GM19468 (cell line): ENCODE data around the gene KCTD6.
"Not testable (repeated sequence)": the region's sequence is repeated elsewhere in the genome, so short reads cannot be mapped to it uniquely, and the experiment has no call there.

Experiments
- ATAC-seq: cut with Tn5 transposase; IDR thresholded peaks from one replicate; pipeline ENCODE4 v1.9.1; 2021; ENCODE audit warnings: mild to moderate bottlenecking, moderate library complexity, moderate number of reproducible peaks; ENCODE audit not compliant: unreplicated experiment; ENCODE audit errors: extremely low read depth

The KCTD6 gene

DNA sequence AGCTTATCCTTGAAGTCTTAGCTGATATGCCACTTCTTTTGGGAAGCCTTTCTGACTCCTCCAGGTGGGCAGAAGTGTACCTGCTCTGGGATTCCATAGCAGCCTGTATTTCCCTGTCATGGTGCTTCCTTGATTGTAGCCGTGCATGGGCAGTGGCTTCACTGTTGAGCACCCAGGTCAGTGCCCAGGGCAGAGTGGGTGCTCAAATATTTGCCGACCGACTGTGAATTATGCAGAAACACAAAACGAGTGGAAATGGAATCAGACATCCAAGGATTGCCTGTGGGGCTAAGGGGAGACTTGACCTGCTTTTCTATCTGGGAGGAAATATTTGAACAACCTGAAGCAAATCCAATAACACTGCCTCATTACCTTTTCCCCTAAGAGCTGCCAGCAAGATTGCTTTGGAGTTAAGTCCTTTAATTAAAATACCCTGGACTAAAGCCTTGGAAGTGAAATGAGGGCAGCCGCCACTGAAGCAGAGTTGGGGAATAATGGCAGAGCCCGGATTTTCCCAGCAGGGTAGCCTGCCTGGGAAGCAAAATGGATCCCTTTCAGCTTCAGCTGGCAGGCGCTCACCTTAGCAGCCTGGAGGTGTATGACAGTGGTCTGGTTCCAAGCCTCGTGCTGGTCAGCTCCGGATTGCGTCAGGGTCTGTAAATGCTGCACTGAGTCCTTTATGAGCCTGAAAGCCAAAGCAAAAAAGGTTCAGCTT, 30.2 kb downstream of the KCTD6 start:
- ATAC-seq: no peak

- ATAC-seq: no peak
Observed at GRCh38 chr3:58522759-58523425, 31.0 kb downstream of the KCTD6 start.

DNA sequence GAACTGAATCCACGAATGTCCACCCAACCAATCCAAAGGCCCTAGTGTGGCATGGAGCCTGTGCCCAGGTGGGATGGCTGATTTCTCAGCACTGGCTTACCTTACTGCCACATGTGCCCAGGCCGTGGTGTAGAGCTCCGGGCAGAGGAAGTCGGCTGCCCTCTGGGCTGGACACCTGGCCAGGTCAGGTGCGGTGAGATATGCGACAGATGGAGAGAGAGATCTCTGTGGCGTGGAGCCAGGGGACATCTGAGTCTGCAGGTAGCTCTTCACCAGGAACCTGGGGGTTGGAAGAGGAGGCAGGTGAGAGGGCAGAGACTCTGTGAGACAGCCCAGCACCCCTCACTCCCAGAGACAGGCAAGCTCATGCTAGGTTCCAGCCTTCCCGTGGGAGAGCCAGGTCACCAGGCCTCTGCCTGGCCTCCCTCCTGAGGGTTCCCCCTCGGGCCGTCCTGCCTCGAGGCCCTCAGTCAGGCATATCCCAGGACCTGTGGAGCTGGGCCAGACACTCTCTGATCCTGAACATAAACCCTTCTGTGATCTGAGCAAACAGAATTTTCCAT, 32.5 kb downstream of the KCTD6 start:
- no peak for ATAC-seq

- ATAC-seq: no peak
Observed at GRCh38 chr3:58526515-58526957, 34.6 kb downstream of the KCTD6 start.

GRCh38 chr3:58527440-58527839, 35.5 kb downstream of the KCTD6 start:
- ATAC-seq: not testable (repeated sequence)

DNA sequence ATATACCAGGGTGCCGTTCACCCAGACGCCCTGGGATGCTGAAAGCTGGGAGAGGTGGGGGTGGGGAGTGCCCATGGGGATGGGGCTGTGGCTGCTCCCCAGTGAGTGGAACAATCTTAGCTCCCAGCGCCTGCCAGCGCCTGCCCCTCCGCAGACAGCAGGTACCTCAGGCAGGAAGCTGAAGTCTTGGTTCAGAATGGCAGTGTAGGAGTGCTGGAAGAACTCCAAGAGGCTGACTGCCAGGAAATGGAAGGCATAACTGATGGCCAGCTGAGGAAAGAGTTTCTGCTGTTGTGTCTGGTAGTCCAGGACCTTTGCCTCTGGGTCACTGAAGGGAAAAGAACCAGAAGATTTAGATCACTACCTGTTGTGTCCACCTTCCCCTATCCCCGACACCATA, 36.7 kb downstream of the KCTD6 start:
- no peak for ATAC-seq

- ATAC-seq: no peak
Observed at GRCh38 chr3:58529516-58530353, 37.8 kb downstream of the KCTD6 start.

- ATAC-seq: no peak
Observed at GRCh38 chr3:58530354-58530865, 38.5 kb downstream of the KCTD6 start.

DNA sequence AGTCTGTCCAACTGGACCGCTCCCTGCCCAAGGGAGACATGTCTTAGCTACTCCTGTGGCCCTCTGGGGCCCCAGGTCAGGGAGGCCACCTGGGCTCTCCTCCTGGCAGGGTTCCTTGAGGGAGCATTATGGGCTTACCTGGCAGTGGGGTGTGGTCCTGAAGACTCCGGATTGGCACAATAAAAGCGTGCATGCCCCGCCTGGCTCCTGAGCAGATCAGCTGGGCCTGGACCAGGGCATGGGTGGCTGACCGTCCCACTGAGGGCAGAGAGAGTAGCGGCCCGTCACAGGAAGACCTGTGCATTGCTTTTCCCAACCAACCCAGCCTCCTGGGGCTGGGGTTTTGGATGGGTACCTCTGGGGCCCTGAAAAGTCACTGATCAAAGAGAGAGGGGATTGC, 39.7 kb downstream of the KCTD6 start:
- ATAC-seq: no peak

GRCh38 chr3:58531956-58532355, 40.1 kb downstream of the KCTD6 start:
- no peak for ATAC-seq

DNA sequence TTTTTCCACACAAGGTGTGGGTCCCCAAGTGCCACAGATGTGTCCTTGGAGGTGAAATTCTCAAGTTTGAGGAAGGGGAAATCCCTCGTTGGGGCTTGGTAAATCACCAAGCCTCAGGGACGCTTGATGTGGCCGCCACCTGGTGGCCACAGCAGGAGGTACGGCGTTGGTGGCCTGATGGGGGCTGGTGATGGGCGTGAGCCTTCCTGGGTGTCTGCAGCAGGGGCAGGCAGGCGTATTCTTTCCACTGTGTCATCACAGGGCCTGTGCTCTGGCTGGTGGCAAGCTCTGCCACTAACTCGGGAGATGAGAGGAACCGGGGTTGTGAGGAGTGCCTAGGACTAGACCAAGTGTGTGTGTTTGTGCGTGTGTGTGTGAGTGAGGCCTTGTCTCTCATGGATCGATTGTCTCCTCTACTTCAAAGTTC, 40.9 kb downstream of the KCTD6 start:
- peak; percentile 78 for ATAC-seq

- no peak for ATAC-seq
Observed at GRCh38 chr3:58534592-58535494, 42.9 kb downstream of the KCTD6 start.

DNA sequence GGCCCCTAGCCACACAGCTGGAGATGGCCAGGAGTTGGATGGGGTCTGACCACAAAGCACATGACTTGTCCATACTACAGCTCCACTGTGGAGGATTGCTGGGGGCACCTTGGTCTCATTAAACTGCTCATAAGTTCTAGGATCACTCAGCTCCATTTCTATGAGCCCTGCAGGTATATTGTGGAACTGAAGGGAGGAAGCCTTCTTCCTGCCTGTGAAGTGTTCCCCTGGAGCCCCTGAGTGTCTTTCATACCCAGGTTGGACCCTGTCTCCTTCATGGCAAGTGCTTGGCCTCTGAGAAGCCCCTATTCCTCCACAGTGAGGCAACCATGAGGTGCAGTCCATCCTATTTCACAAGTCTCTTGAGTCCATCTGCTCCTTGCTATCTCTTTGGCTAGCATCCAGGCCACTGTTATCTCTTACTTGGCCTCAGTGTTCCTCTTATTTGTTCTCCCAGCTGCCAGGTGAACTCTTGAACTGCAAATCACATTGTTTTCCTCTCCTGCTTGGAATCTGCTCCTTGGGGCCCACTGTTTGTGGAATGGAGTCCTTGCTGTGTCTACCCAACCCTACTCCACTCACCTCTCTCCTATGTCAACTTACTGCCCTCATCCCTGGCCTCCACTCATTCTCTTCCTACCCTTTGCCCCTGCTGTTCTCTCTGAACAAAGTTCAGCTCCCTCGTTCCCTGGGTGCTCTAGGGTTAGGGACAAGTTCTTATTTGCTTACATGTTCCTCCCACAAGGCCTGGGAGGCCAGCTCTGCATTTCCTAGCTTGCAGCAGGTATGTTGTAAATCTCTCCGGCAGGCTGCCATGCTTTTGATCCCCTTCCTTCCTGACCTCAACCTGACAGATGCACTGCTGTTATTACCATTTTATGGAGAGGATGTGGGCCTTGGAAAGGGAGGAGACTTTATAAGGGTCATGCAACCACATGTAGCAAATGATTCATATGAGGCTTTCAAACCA, 43.9 kb downstream of the KCTD6 start:
- ATAC-seq: no peak

GRCh38 chr3:58536501-58537411, 44.9 kb downstream of the KCTD6 start, which contains the start of gene ACOX2:
Gene ACOX2, minus strand, starts transcription at chr3:58537190. Its CDS starts 2,084 bp downstream, at chr3:58535106.
- no peak for ATAC-seq

DNA sequence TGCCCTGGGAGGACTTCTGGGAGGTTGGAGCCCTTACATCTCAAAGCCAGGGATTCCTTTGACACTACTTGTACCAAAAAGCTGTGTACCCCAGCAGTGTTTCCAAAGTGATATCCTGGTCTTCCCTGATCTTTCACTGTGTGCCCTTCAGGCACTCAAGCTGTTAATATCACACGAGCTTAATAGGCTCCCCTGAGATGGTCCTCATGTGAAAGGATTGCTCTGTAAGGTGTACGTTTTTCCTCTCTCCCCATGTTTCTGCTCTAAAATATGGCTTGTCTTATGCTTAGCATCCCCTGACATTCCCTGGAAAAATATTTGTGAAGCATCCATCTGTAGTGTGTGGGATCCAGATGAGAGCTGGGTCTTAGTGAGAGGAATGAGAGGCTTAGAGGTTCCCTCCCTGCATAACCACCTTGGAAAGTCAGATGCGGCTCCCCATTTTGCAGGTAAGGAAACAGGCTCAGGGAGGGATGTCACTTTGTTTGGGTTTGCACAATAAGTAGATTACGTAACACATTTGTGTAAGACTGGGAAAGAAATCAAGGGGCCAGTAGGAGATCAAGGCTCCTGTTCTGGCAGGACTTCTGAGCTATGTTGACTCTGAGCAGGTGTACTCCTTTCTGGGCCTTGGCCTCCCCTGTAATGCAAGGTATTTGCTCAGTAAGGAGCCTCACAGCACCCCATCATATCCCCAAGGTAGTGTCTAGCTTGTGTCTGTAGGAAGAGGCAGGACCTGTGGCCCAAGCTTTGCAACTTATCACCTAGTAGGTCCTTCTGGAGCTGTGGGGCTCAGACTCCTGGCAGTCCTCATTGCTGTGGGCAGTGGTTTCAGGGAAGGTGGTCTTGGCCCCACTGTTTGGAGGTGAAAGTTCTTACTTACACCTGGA, 45.8 kb downstream of the KCTD6 start:
- ATAC-seq: no peak

- ATAC-seq: no peak
Observed at GRCh38 chr3:58539626-58540025, 47.7 kb downstream of the KCTD6 start.
